Endothelial cell (in vitro differentiated cells): ENCODE measurements around the gene MAPKAP1. TPM values are rescaled to one million over a fixed set of nuclear protein-coding genes. Genes with fewer than 3 reads are reported as not detected.

Experiments
- DNase-seq: peaks from one replicate; pipeline ENCODE4 v3.0.0; 2021; ENCODE audit warnings: low spot score
- H3K27ac Mint-ChIP-seq: one replicate; pipeline ENCODE4 v1.8.0; 2021; ENCODE audit warnings: mixed read lengths, inconsistent platforms; ENCODE audit not compliant: unreplicated experiment
- H3K27me3 Mint-ChIP-seq: one replicate; pipeline ENCODE4 v1.8.0; 2021; ENCODE audit warnings: mild to moderate bottlenecking, moderate library complexity, mixed read lengths, inconsistent platforms; ENCODE audit not compliant: unreplicated experiment
- H3K36me3 Mint-ChIP-seq: one replicate; pipeline ENCODE4 v1.8.0; 2021; ENCODE audit warnings: mild to moderate bottlenecking, low read depth, mixed read lengths, inconsistent platforms; ENCODE audit not compliant: unreplicated experiment
- H3K4me1 Mint-ChIP-seq: one replicate; pipeline ENCODE4 v1.8.0; 2021; ENCODE audit warnings: mild to moderate bottlenecking, mixed read lengths, inconsistent platforms; ENCODE audit not compliant: unreplicated experiment
- H3K4me3 Mint-ChIP-seq: one replicate; pipeline ENCODE4 v1.8.0; 2021; ENCODE audit warnings: mild to moderate bottlenecking, mixed read lengths, inconsistent platforms; ENCODE audit not compliant: unreplicated experiment
- H3K9me3 Mint-ChIP-seq: one replicate; pipeline ENCODE4 v1.8.0; 2021; ENCODE audit warnings: mixed read lengths, inconsistent platforms; ENCODE audit not compliant: unreplicated experiment
- total RNA-seq: library from RNA; stranded (reverse); fragmentation: NEBNext Ultra II Directional; extraction: Animal tissue kit (Norgen Biotek cat#: 25700); gene quantifications from one replicate; pipeline ENCODE4 v1.2.1, GENCODE V29; 2021; ENCODE audit not compliant: unreplicated experiment
- TF ChIP-seq, protein P1 (sequence below): fragments of 200-600 bp; sonication (generic); IDR thresholded peaks from one replicate; pipeline ENCODE4 v1.5.0; 2021; ENCODE audit warnings: antibody characterized with exemption; ENCODE audit not compliant: unreplicated experiment

MAPKAP1 gene
- total RNA-seq, 1 donor from 2014 or later = 74.6 TPM

DNA sequence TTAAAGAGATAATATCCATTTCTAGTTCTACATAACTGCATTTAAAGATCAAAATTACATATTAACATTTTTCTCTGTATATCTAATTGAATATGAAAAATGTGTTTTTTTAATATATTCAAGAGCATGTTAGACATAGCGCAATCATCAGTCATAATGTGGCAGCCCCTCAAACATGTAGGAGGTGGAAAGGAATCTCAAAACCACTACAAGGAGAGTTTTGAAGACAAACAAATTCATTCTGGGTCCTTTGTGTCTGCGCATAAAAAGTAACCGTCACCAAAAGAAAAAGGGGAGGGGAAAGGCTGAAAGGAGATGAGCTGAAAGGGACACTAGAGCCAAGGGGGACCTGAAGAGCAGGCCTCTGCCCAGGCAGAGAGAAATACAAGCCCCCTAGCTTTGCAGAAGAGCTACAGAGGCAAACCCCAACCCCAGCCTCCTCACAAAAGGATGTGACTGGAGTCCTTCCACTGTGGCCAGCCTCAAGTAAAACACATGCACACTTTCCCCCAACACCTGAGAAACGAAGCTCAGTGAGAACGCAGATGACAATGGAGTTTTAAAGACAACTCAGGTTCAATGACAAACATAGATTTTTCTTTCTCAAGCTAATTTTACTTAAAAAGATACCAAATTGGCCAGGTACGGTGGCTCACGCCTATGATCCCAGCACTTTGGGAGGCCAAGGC is 62.0 kb downstream of the MAPKAP1 start:
- DNase-seq = no peak
- Mint-ChIP-seq H3K27me3 (no peaks in the 10 kb centered on the region), H3K27ac (no peak overlapping the region), H3K36me3 (no peaks in the 10 kb centered on the region), H3K4me1 (peaks cover 11% of the 10 kb centered on the region), H3K4me3 (no peak overlapping the region), H3K9me3 (no peaks in the 10 kb centered on the region)
- TF ChIP-seq, protein P1, sequence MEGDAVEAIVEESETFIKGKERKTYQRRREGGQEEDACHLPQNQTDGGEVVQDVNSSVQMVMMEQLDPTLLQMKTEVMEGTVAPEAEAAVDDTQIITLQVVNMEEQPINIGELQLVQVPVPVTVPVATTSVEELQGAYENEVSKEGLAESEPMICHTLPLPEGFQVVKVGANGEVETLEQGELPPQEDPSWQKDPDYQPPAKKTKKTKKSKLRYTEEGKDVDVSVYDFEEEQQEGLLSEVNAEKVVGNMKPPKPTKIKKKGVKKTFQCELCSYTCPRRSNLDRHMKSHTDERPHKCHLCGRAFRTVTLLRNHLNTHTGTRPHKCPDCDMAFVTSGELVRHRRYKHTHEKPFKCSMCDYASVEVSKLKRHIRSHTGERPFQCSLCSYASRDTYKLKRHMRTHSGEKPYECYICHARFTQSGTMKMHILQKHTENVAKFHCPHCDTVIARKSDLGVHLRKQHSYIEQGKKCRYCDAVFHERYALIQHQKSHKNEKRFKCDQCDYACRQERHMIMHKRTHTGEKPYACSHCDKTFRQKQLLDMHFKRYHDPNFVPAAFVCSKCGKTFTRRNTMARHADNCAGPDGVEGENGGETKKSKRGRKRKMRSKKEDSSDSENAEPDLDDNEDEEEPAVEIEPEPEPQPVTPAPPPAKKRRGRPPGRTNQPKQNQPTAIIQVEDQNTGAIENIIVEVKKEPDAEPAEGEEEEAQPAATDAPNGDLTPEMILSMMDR = no peak

DNA sequence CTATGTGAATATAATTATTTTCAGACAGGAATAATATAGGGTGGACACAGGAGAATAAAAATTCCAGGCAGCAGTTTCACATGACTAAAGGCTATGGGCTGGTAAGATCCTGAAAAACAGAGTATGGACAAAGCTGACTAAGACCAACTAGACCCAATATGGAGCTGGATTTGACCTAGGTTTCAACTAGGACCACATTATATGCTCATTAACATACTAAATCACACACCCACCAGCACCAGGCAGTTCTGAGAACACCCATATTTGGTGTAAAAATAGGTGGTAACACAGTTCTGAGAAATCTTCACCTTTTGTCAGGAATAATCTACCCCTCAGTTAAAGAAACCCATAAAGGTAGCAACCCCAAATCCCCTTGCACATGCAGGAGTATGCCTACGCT is 64.7 kb downstream of the MAPKAP1 start:
- Mint-ChIP-seq H3K27ac (no peak overlapping the region), H3K27me3 (no peaks in the 10 kb centered on the region), H3K4me1 (no peaks in the 10 kb centered on the region), H3K4me3 (no peak overlapping the region), H3K36me3 (no peaks in the 10 kb centered on the region), H3K9me3 (no peaks in the 10 kb centered on the region)
- no peak for DNase-seq
- TF ChIP-seq, protein P1 = no peak

DNA sequence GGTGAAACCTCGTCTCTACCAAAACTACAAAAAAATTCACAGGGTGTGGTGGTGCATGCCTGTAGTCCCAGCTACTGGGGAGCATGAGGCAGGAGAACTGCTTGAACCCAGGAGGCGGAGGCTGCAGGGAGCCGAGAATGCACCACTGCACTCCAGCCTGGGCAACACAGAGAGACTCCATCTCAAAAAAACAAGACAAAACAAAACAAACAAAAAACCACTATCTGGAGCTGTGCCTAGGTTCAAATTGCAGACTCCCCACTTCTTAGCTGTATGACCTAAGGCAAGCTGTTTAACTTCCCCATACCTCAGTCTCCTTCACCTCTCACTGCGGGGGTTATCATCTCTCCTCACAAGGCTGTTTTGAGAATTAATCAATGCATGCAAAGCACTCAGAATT is 68.0 kb downstream of the MAPKAP1 start:
- no peak overlapping the region for H3K27ac Mint-ChIP-seq
- TF ChIP-seq, protein P1 = no peak
- H3K27me3 Mint-ChIP-seq = no peaks in the 10 kb centered on the region
- no peaks in the 10 kb centered on the region for H3K36me3 Mint-ChIP-seq
- no peak overlapping the region for H3K4me3 Mint-ChIP-seq
- no peaks in the 10 kb centered on the region for H3K4me1 Mint-ChIP-seq
- no peaks in the 10 kb centered on the region for H3K9me3 Mint-ChIP-seq
- no peak for DNase-seq

DNA sequence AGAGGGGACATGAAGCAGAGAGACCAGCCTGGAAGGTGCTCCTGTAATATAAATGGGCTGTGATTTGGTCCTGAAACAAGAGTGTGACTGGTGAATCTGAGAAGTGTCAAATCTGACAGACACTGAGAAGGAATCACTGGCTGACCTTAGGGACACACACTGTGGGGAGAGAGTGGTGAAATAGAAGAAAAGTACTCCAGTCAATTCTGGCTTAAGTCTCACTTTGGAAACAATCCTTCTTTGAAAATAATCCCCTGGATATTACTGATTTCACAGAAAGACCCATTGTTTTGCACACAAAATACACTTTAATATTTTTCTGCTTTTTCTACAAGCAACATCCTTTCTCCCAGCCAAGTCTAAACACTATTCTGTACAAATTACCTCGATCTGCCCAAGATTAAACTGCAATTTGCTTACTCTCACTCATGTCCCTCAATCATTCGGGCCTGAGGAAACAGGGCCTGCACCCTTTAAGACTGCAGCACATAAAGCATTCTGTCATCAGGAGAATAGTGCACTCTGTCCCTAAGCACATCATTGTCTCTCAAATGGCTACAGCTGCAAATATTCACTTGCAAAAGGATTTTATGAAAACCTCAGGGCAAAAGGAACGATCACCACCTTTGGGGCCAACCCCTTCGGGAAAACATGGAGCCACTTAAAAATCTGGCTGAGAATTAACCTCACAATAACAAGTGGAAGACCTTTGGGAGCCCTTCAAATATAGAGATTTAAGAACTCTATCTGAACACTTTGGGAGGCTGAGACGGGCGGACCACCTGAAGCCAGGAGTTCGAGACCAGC is 68.6 kb downstream of the MAPKAP1 start:
- DNase-seq = no peak
- Mint-ChIP-seq H3K27me3 (no peaks in the 10 kb centered on the region), H3K27ac (no peak overlapping the region), H3K4me3 (no peak overlapping the region), H3K36me3 (no peaks in the 10 kb centered on the region), H3K9me3 (no peaks in the 10 kb centered on the region), H3K4me1 (no peaks in the 10 kb centered on the region)
- TF ChIP-seq, protein P1 = no peak

DNA sequence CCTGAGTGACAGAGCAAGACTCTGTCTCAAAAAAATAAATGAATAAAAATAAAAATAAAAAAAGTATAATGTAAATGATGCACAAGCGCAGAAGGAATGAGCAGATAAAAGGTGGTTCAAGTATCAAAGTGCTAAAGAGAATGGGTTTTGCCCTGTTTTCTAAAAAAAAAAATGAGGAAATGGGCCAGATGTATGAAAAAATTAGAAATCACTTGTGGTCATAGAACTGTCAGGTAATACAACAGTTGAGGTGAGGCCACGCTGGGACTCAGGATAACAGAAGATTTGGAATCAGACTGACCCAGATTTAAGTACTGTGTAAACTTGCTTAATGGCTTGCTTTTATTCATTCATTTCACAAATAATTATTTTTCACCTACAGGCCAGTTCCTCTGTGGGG is 69.8 kb downstream of the MAPKAP1 start:
- TF ChIP-seq, protein P1 = no peak
- no peak overlapping the region for H3K4me3 Mint-ChIP-seq
- no peak for DNase-seq
- no peaks in the 10 kb centered on the region for H3K27me3 Mint-ChIP-seq
- H3K27ac Mint-ChIP-seq = no peak overlapping the region
- no peaks in the 10 kb centered on the region for H3K9me3 Mint-ChIP-seq
- no peaks in the 10 kb centered on the region for H3K4me1 Mint-ChIP-seq
- H3K36me3 Mint-ChIP-seq = no peaks in the 10 kb centered on the region
